ENCODE results near the gene GLIS1. TPM values are rescaled to one million over a fixed set of nuclear protein-coding genes. Genes with fewer than 3 reads are reported as not detected.

Gene GLIS1
- total RNA-seq, 1 experiment from 2014 or later, result 0.24 TPM

GRCh38 chr1:53486395-53487026 lies 252.5 kb downstream of the GLIS1 start:
- CTCF ChIA-PET, result interaction anchor here (0.6 to 8.7 kb wide), 50 partner anchors 9 to 473 kb away, joined by 3 to 192 read pairs (median 6); no protein-coding TSS in a partner anchor
- ATAC-seq, result no peak

More at GRCh38 chr1:53486395-53487026, 252.5 kb downstream of the GLIS1 start:
- Mint-ChIP-seq H3K4me1 (peaks cover 11% of the 10 kb centered on the region), H3K27me3 (ENCODE audit: low read depth) (no peaks in the 10 kb centered on the region; the same call in 1 of the 2 replicates), H3K36me3 (no peaks in the 10 kb centered on the region; the same call in 1 of the 2 replicates), H3K9me3 (peaks cover 11% of the 10 kb centered on the region), H3K4me3 (no peak overlapping the region), H3K27ac (no peak overlapping the region)
- DNase-seq (ENCODE audit: low spot score), result no peak
- TF ChIP-seq JAZF1 (CRISPR knock-in tag; IDR thresholded peaks at IDR 0.05) (no peak), ARID4B (CRISPR knock-in tag; IDR thresholded peaks at IDR 0.05; ENCODE audit: borderline replicate concordance) (no peak), NFE2L1 (CRISPR knock-in tag; IDR thresholded peaks at IDR 0.05) (no peak), ZSCAN18 (CRISPR knock-in tag; IDR thresholded peaks at IDR 0.05) (no peak), ZNF532 (CRISPR knock-in tag; IDR thresholded peaks at IDR 0.05; ENCODE audit: borderline replicate concordance) (no peak), OVOL2 (CRISPR knock-in tag; IDR thresholded peaks at IDR 0.05; ENCODE audit: borderline replicate concordance) (no peak), NR1H2 (CRISPR knock-in tag; IDR thresholded peaks at IDR 0.05) (no peak), ELF4 (CRISPR knock-in tag; IDR thresholded peaks at IDR 0.05; ENCODE audit: low read depth) (no peak), MXD4 (CRISPR knock-in tag; IDR thresholded peaks at IDR 0.05; ENCODE audit: borderline replicate concordance) (no peak), PRDM15 (CRISPR knock-in tag; IDR thresholded peaks at IDR 0.05) (no peak)
- POLR2A ChIA-PET, result no interaction called here
